ENCODE data around the gene SMIM24. TPM values are rescaled to one million over a fixed set of nuclear protein-coding genes. Genes with fewer than 3 reads are reported as not detected.

The SMIM24 gene
- total RNA-seq, 6 experiments from 2014 or later = 2.1 to 38.1 (median 6.6) TPM; not detected in 1

- Histone ChIP-seq H3K4me1 (peaks cover 0 to 6% (median 0%) of the 10 kb centered on the region in 4 donors), H3K36me3 (peaks cover 6 to 73% (median 41%) of the 10 kb centered on the region in 4 donors), H3K27me3 (no peaks in the 10 kb centered on the region), H3K27ac (no peak overlapping the region), H3K4me3 (no peak overlapping the region), H3K9me3 (no peaks in the 10 kb centered on the region)
- peak; percentile 54 to 66 (median 60) for ATAC-seq
- intact Hi-C loops (cut with DNase I) = no loop called here
- WGBS (ENCODE audit: insufficient coverage, low coverage, low lambda C conversion rate, missing lambda C conversion rate) = 51% methylated on average over 18 of the region's 33 CpGs
- DNase-seq = peak in 1 of 3 donors; percentile 60
- TF ChIP-seq CTCF (IDR thresholded peaks at IDR 0.05) (no peak), POLR2A (IDR thresholded peaks at IDR 0.05) (no peak)
Measured at GRCh38 chr19:3443840-3444694, 36.3 kb downstream of the SMIM24 start.

GRCh38 chr19:3442487-3443071 lies 37.7 kb downstream of the SMIM24 start:
- H3K27me3 ChIP-seq = no peaks in the 10 kb centered on the region
- TF ChIP-seq POLR2A (IDR thresholded peaks at IDR 0.05) (no peak), CTCF (IDR thresholded peaks at IDR 0.05) (no peak)
- ATAC-seq (no peak), DNase-seq (no peak)
- peaks cover 6 to 70% (median 34%) of the 10 kb centered on the region in 4 donors for H3K36me3 ChIP-seq
- no peak overlapping the region for H3K4me3 ChIP-seq
- peaks cover 0 to 6% (median 0%) of the 10 kb centered on the region in 4 donors for H3K4me1 ChIP-seq
- intact Hi-C loops (cut with DNase I) = no loop called here
- 100% methylated on average over 1 of the region's 15 CpGs for WGBS (ENCODE audit: insufficient coverage, low coverage, low lambda C conversion rate, missing lambda C conversion rate)
- no peaks in the 10 kb centered on the region for H3K9me3 ChIP-seq
- H3K27ac ChIP-seq = no peak overlapping the region

- TF ChIP-seq POLR2A (IDR thresholded peaks at IDR 0.05) (no peak), CTCF (IDR thresholded peaks at IDR 0.05) (no peak)
- H3K27ac ChIP-seq = no peak overlapping the region
- DNase-seq (no peak), ATAC-seq (no peak)
- peaks cover 6 to 69% (median 33%) of the 10 kb centered on the region in 4 donors for H3K36me3 ChIP-seq
- peaks cover 0 to 6% (median 0%) of the 10 kb centered on the region in 4 donors for H3K4me1 ChIP-seq
- no peaks in the 10 kb centered on the region for H3K27me3 ChIP-seq
- no peaks in the 10 kb centered on the region for H3K9me3 ChIP-seq
- H3K4me3 ChIP-seq = no peak overlapping the region
- intact Hi-C loops (cut with DNase I) = no loop called here
- WGBS (ENCODE audit: insufficient coverage, low coverage, low lambda C conversion rate, missing lambda C conversion rate) = no CpG with 5 or more reads among the region's 14 CpGs
Measured at GRCh38 chr19:3441986-3442329, 38.4 kb downstream of the SMIM24 start.

- TF ChIP-seq CTCF (IDR thresholded peaks at IDR 0.05) (no peak), POLR2A (IDR thresholded peaks at IDR 0.05) (no peak)
- intact Hi-C loops (cut with DNase I) = no loop called here
- peaks cover 6 to 70% (median 35%) of the 10 kb centered on the region in 4 donors for H3K36me3 ChIP-seq
- DNase-seq (no peak), ATAC-seq (no peak)
- H3K27ac ChIP-seq = no peak overlapping the region
- H3K27me3 ChIP-seq = no peaks in the 10 kb centered on the region
- WGBS (ENCODE audit: insufficient coverage, low coverage, low lambda C conversion rate, missing lambda C conversion rate) = 72% methylated on average over 5 of the region's 25 CpGs
- H3K4me1 ChIP-seq = peaks cover 0 to 6% (median 0%) of the 10 kb centered on the region in 4 donors
- H3K9me3 ChIP-seq = no peaks in the 10 kb centered on the region
- H3K4me3 ChIP-seq = no peak overlapping the region
Measured at GRCh38 chr19:3441089-3441985, 39.0 kb downstream of the SMIM24 start.

All from right lobe of liver (tissue), 6 donors.